H9 (cell line): ENCODE results near the gene SLC25A22. TPM values are rescaled to one million over a fixed set of nuclear protein-coding genes. Genes with fewer than 3 reads are reported as not detected.
A peak's percentile ranks its signal among the peaks of the same experiment; 100 is the strongest.

Experiments
- DNase-seq: peaks from one replicate; pipeline ENCODE4 v3.0.0-alpha.2; 2017
- H2AFZ ChIP-seq: one replicate; pipeline ENCODE4 v1.6.1; 2013; ENCODE audit warnings: mild to moderate bottlenecking, low read length, control low read depth, moderate library complexity
- H2AK5ac ChIP-seq: 2 replicates; pipeline ENCODE4 v1.6.1; 2013; ENCODE audit warnings: low read length, control low read depth, mixed read lengths; ENCODE audit not compliant: insufficient read length
- H2BK120ac ChIP-seq: one replicate; pipeline ENCODE4 v1.6.1; 2013; ENCODE audit warnings: low read depth, mild to moderate bottlenecking, low read length, control low read depth, inconsistent platforms; ENCODE audit not compliant: poor library complexity, severe bottlenecking
- H2BK12ac ChIP-seq: 2 replicates; pipeline ENCODE4 v1.6.1; 2013; ENCODE audit warnings: low read length, control low read depth, mixed read lengths, low read depth; ENCODE audit not compliant: insufficient read length
- H2BK15ac ChIP-seq: 2 replicates; pipeline ENCODE4 v1.6.1; 2013; ENCODE audit warnings: low read depth, low read length, control low read depth
- H2BK20ac ChIP-seq: one replicate; pipeline ENCODE4 v1.6.1; 2013; ENCODE audit warnings: low read depth, mild to moderate bottlenecking, low read length, control low read depth, inconsistent platforms; ENCODE audit not compliant: poor library complexity, severe bottlenecking
- H2BK5ac ChIP-seq: 2 replicates; pipeline ENCODE4 v1.6.1; 2013; ENCODE audit warnings: low read length, control low read depth, mixed read lengths; ENCODE audit not compliant: insufficient read length
- H3K14ac ChIP-seq: 2 replicates; pipeline ENCODE4 v1.6.1; 2013; ENCODE audit warnings: low read length, control low read depth; ENCODE audit not compliant: insufficient read depth
- H3K18ac ChIP-seq: 2 replicates; pipeline ENCODE4 v1.6.1; 2013; ENCODE audit warnings: low read depth, mild to moderate bottlenecking, mixed read lengths, low read length, control low read depth; ENCODE audit not compliant: insufficient read length
- H3K23ac ChIP-seq: 2 replicates; pipeline ENCODE4 v1.6.1; 2013; ENCODE audit warnings: low read length, control low read depth, mixed read lengths, low read depth; ENCODE audit not compliant: insufficient read length
- H3K23me2 ChIP-seq: 2 replicates; pipeline ENCODE4 v1.6.1; 2013; ENCODE audit warnings: low read depth, mild to moderate bottlenecking, mixed read lengths, low read length, control low read depth; ENCODE audit not compliant: insufficient read length, poor library complexity, severe bottlenecking
- H3K27ac ChIP-seq: 2 replicates; pipeline ENCODE4 v1.5.1; 2013; ENCODE audit warnings: low read length, control low read depth, mixed read lengths, low read depth; ENCODE audit not compliant: insufficient read length
- H3K27me3 ChIP-seq: 2 replicates; pipeline ENCODE4 v1.6.1; 2013; ENCODE audit warnings: low read length, control low read depth, inconsistent platforms; ENCODE audit not compliant: insufficient read depth
- H3K4ac ChIP-seq: 2 replicates; pipeline ENCODE4 v1.6.1; 2013; ENCODE audit warnings: low read depth, mild to moderate bottlenecking, control low read depth, inconsistent platforms, low read length, moderate library complexity
- H3K4me1 ChIP-seq: 2 replicates; pipeline ENCODE4 v1.6.1; 2013; ENCODE audit warnings: low read length, control low read depth, inconsistent platforms; ENCODE audit not compliant: insufficient read depth
- H3K4me2 ChIP-seq: 2 replicates; pipeline ENCODE4 v1.6.1; 2013; ENCODE audit warnings: low read length, control low read depth, mixed read lengths; ENCODE audit not compliant: insufficient read length, insufficient read depth
- H3K56ac ChIP-seq: 2 replicates; pipeline ENCODE4 v1.6.1; 2013; ENCODE audit warnings: low read depth, mild to moderate bottlenecking, mixed read lengths, low read length, control low read depth; ENCODE audit not compliant: insufficient read length
- H3K79me1 ChIP-seq: 2 replicates; pipeline ENCODE4 v1.6.1; 2013; ENCODE audit warnings: low read depth, mild to moderate bottlenecking, moderate library complexity, low read length, control low read depth, inconsistent platforms; ENCODE audit not compliant: insufficient read depth, poor library complexity, severe bottlenecking
- H3K79me2 ChIP-seq: 2 replicates; pipeline ENCODE4 v1.6.1; 2013; ENCODE audit warnings: low read length, control low read depth, inconsistent platforms; ENCODE audit not compliant: insufficient read depth
- H3K9ac ChIP-seq: 2 replicates; pipeline ENCODE4 v1.6.1; 2013; ENCODE audit warnings: low read length, control low read depth, mixed read lengths; ENCODE audit not compliant: insufficient read length; ENCODE audit errors: extremely low read depth
- H3K9me3 ChIP-seq: one replicate; pipeline ENCODE4 v1.6.1; 2013; ENCODE audit warnings: low read depth, low read length, inconsistent platforms; ENCODE audit not compliant: control insufficient read depth
- H3T11ph ChIP-seq: one replicate; pipeline ENCODE4 v1.6.1; 2013; ENCODE audit warnings: mild to moderate bottlenecking, low read length, control low read depth, inconsistent platforms
- H4K20me1 ChIP-seq: one replicate; pipeline ENCODE4 v1.6.1; 2013; ENCODE audit not compliant: control insufficient read depth, insufficient read length, insufficient read depth
- H4K5ac ChIP-seq: 2 replicates; pipeline ENCODE4 v1.6.1; 2013; ENCODE audit warnings: low read depth, mild to moderate bottlenecking, mixed read lengths, low read length, control low read depth; ENCODE audit not compliant: insufficient read length
- H4K8ac ChIP-seq: replicated peaks from 2 replicates; pipeline ENCODE4 v1.6.1; 2013; ENCODE audit warnings: low read length, control low read depth, mixed read lengths, low read depth; ENCODE audit not compliant: insufficient read length
- H4K91ac ChIP-seq: 2 replicates; pipeline ENCODE4 v1.6.1; 2013; ENCODE audit warnings: low read depth, mild to moderate bottlenecking, moderate library complexity, mixed read lengths, low read length, control low read depth; ENCODE audit not compliant: insufficient read length
- H3K27ac Mint-ChIP-seq, 3 experiments: 2 replicates in 2 of 3; 3 replicates in 1 of 3; pipeline ENCODE4 v1.8.0; 2020 to 2021; ENCODE audit warnings: mixed read lengths in 3 of 3, mild to moderate bottlenecking in 1 of 3, moderate library complexity in 1 of 3
- H3K27me3 Mint-ChIP-seq: 2 replicates; pipeline ENCODE4 v1.8.0; 2021; ENCODE audit warnings: low read depth, mild to moderate bottlenecking, moderate library complexity, mixed read lengths
- H3K36me3 Mint-ChIP-seq, 3 experiments: 2 replicates in 2 of 3; 3 replicates in 1 of 3; pipeline ENCODE4 v1.8.0; 2020 to 2021; ENCODE audit warnings: low read depth in 3 of 3, mixed read lengths in 3 of 3; ENCODE audit not compliant: insufficient read depth in 1 of 3
- H3K4me1 Mint-ChIP-seq, 2 experiments: 2 replicates each; pipeline ENCODE4 v1.8.0; 2020; ENCODE audit warnings: mixed read lengths in 2 of 2
- H3K4me3 Mint-ChIP-seq, 2 experiments: 2 replicates in 1 of 2; 3 replicates in 1 of 2; pipeline ENCODE4 v1.8.0; 2020 to 2021; ENCODE audit warnings: mild to moderate bottlenecking in 2 of 2, mixed read lengths in 2 of 2, moderate library complexity in 1 of 2
- H3K9me3 Mint-ChIP-seq, 2 experiments: 2 replicates in 1 of 2; 3 replicates in 1 of 2; pipeline ENCODE4 v1.8.0; 2020; ENCODE audit warnings: mild to moderate bottlenecking in 2 of 2, mixed read lengths in 2 of 2, moderate library complexity in 1 of 2
- WGBS: extraction: QIAGEN DNeasy Blood & Tissue Kit; methylation state at CpG from one replicate; pipeline ENCODE4 v1.1.7; 2013; ENCODE audit warnings: missing lambda C conversion rate, low lambda C conversion rate, mixed read lengths; ENCODE audit not compliant: insufficient read length; ENCODE audit errors: extremely low coverage; 5-methylcytosine and 5-hydroxymethylcytosine counted together
- total RNA-seq: library from RNA; stranded (reverse); gene quantifications from 2 replicates; pipeline ENCODE4 v1.2.1, GENCODE V29; 2021
- TF ChIP-seq, protein P1 (sequence below): fragments of 200-600 bp; sonication (generic); conservative IDR thresholded peaks from 3 replicates; pipeline ENCODE4 v1.8.0; 2021; ENCODE audit warnings: antibody characterized with exemption, mild to moderate bottlenecking

The SLC25A22 gene
- total RNA-seq, 1 experiment from 2014 or later, result 51.9 TPM

DNA sequence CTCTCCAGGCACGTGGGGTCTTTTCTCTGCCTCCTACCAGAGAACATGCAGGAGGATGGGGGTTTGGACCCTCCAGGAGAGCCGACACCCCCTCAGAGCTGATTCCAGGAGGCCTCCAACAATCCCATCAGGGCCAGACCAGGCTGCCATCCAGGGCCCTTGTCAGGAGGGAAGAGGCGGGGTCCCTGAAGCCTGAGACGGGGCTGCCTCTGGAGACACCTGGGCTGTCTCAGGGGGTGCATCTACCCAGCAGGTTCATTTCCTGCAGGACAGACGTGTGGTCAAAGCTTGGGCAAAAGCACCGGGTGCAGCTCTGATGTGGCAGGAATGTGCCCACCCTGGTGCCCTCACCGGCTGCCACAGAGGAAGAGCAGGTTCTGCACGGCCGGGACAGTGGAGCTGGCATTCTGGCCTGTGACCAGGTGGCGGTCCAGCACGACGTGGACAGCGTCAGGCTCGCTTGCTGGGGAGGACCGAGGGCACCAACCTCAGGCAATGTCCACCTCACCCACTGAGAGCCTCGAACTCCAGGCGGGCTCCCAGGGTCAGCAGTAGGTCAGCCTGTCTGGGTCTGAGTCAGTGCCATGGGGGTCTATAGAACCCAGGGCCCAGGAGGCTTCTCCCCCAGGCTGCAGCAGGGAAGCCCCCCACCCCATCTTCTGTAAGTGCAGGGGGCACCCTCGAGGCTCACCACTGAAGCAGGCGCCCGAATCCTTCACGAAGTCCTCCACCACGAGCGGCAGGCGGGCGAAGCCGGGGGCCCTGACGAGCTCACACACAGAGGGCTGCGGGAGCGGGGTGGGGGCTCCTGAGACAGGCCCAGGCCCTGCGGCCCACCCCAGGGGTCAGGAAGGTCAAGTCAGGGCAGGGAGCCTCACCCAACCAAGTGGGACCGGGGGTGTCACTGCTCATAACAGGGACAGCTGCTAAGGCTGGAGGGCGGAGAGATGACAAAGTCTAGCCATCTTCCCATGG, 27.2 kb downstream of the SLC25A22 start:
- Histone ChIP-seq H3K4me2 (no peak overlapping the region), H3K79me1 (peaks cover 8% of the 10 kb centered on the region), H3K27ac (no peak overlapping the region), H3K4me1 (no peaks in the 10 kb centered on the region), H3K23me2 (no peaks in the 10 kb centered on the region), H4K5ac (no peak overlapping the region), H2AK5ac (no peak overlapping the region), H4K8ac (no peak overlapping the region), H3K56ac (no peak overlapping the region), H3T11ph (no peak overlapping the region), H3K79me2 (peaks cover 4% of the 10 kb centered on the region; the same call in 1 of the 2 replicates), H3K23ac (no peak overlapping the region), H3K4ac (no peak overlapping the region), H2BK20ac (no peak overlapping the region), H3K18ac (no peak overlapping the region), H4K20me1 (no peaks in the 10 kb centered on the region), H3K14ac (no peak overlapping the region), H2BK5ac (no peak overlapping the region), H2BK120ac (no peak overlapping the region), H2AFZ (no peak overlapping the region), H4K91ac (no peak overlapping the region), H3K27me3 (no peaks in the 10 kb centered on the region), H3K9ac (no peak overlapping the region), H2BK15ac (no peak overlapping the region), H3K9me3 (no peaks in the 10 kb centered on the region), H2BK12ac (no peak overlapping the region)
- H3K27ac Mint-ChIP-seq, result no peak overlapping the region
- WGBS, result no CpG with 5 or more reads among the region's 32 CpGs
- no peak overlapping the region for H3K4me3 Mint-ChIP-seq
- H3K9me3 Mint-ChIP-seq, result no peaks in the 10 kb centered on the region
- TF ChIP-seq, protein P1, sequence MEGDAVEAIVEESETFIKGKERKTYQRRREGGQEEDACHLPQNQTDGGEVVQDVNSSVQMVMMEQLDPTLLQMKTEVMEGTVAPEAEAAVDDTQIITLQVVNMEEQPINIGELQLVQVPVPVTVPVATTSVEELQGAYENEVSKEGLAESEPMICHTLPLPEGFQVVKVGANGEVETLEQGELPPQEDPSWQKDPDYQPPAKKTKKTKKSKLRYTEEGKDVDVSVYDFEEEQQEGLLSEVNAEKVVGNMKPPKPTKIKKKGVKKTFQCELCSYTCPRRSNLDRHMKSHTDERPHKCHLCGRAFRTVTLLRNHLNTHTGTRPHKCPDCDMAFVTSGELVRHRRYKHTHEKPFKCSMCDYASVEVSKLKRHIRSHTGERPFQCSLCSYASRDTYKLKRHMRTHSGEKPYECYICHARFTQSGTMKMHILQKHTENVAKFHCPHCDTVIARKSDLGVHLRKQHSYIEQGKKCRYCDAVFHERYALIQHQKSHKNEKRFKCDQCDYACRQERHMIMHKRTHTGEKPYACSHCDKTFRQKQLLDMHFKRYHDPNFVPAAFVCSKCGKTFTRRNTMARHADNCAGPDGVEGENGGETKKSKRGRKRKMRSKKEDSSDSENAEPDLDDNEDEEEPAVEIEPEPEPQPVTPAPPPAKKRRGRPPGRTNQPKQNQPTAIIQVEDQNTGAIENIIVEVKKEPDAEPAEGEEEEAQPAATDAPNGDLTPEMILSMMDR, result no peak
- H3K4me1 Mint-ChIP-seq, result peaks cover 5 to 8% of the 10 kb centered on the region in 2 experiments
- H3K27me3 Mint-ChIP-seq, result no peaks in the 10 kb centered on the region
- DNase-seq, result peak; percentile 25
- H3K36me3 Mint-ChIP-seq, result peaks cover 6 to 36% (median 28%) of the 10 kb centered on the region in 3 experiments; a peak in 6 of 7 replicates
